ENCODE measurements around the gene RNU1-2. TPM values are rescaled to one million over a fixed set of nuclear protein-coding genes. Genes with fewer than 3 reads are reported as not detected.

The RNU1-2 gene
- total RNA-seq (2022; extraction: Qiagen RNA extraction; ENCODE audit: low read depth) = 36.3 TPM in 1 of 5 replicates, not detected in the others

DNA sequence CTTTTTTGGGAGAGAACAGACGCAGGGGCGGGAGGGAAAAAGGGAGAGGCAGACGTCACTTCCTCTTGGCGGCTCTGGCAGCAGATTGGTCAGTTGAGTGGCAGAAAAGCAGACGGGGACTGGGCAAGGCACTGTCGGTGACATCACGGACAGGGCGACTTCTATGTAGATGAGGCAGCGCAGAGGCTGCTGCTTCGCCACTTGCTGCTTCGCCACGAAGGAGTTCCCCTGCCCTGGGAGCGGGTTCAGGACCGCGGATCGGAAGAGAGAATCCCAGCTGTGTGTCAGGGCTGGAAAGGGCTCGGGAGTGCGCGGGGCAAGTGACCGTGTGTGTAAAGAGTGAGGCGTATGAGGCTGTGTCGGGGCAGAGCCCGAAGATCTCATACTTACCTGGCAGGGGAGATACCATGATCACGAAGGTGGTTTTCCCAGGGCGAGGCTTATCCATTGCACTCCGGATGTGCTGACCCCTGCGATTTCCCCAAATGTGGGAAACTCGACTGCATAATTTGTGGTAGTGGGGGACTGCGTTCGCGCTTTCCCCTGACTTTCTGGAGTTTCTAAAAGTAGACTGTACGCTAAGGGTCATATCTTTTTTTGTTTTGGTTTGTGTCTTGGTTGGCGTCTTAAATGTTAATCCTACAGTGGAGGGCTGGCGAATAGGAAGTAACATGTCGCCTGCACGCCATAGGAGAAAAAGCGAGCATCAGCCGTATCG lies at the start of gene RNU1-2:
RNU1-2 (plus strand) TSS at position 383 of the 718 bp plus-strand sequence.

DNA sequence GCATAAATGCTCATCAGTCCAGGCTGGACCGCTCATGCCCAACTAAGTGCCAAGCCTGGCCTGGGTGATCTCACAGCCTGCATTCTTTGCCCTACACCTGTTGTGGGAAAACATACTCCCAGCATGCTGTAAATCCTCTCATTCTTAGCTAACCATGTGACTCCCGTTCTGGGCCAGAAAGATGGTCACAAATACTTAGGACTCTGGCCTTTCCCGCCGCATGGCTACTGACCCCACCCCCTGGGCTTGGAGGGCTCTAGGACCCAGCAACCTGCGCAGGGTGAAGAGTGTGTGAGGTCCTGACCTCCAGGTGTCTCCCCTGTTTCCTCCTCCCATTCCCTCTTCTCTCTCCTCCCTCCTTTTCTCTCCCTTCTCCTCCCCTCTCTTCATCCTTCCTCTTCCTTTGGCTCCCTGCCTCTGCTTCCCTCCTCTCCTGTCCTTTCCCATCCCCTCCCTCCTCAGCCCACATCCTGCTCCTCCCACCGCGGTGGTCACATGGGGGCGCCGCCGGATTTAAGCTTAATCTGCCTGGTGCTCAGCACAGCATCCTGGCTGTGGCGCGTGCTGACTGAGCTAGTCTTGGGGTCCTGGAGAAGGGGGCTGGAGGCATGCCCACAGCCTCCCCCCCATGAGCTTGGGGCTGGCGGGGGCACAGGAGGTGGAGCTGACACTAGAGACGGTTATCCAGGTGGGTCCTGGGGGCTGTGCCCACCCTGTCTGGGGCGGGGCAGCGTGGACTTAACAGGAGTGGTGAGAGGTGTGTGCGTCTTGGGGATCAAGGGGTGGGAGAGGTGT lies 25.8 kb downstream of the RNU1-2 start, which contains the start of gene CROCC:
CROCC (plus strand) TSS at position 541 of the 795 bp plus-strand sequence; CDS start at position 629, 88 bp downstream.

Other genes with a start within 250 kb of the RNU1-2 start
- 36.3 TPM in 1 of 5 replicates, not detected in the others for gene RNU1-3, start 229.0 kb upstream of the RNU1-2 start, total RNA-seq (2022; extraction: Qiagen RNA extraction; ENCODE audit: low read depth)
- 36.3 TPM in 1 of 5 replicates, not detected in the others for gene RNU1-4, start 155.5 kb upstream of the RNU1-2 start, total RNA-seq (2022; extraction: Qiagen RNA extraction; ENCODE audit: low read depth)
- 7.4 to 8.4 TPM (median 7.7 TPM) in 5 replicates for gene CROCC, start 26.0 kb downstream of the RNU1-2 start, total RNA-seq (2022; extraction: Qiagen RNA extraction; ENCODE audit: low read depth)
- 0.41 to 0.92 TPM (median 0.60 TPM) in 5 replicates for gene MFAP2, start 84.6 kb downstream of the RNU1-2 start, total RNA-seq (2022; extraction: Qiagen RNA extraction; ENCODE audit: low read depth)
- 22.8 to 29.7 TPM (median 28.4 TPM) in 5 replicates for gene ATP13A2, start 115.9 kb downstream of the RNU1-2 start, total RNA-seq (2022; extraction: Qiagen RNA extraction; ENCODE audit: low read depth)
- 95.9 to 111 TPM (median 108 TPM) in 5 replicates for gene SDHB, start 158.1 kb downstream of the RNU1-2 start, total RNA-seq (2022; extraction: Qiagen RNA extraction; ENCODE audit: low read depth)
- gene PADI2, start 223.5 kb downstream of the RNU1-2 start, total RNA-seq (2022; extraction: Qiagen RNA extraction; ENCODE audit: low read depth) = 0.87 to 1.5 TPM (median 1.00 TPM) in 5 replicates

Measured in A549 treated with GW870086 at 1 μM for 4 hours (cell line).